Astrocyte (in vitro differentiated cells and primary cell): ENCODE data around the gene B4GALNT2. TPM values are rescaled to one million over a fixed set of nuclear protein-coding genes. Genes with fewer than 3 reads are reported as not detected.

Experiments used
- DNase-seq: peaks from one replicate; pipeline ENCODE4 v3.0.0-alpha.2; 2010; ENCODE audit warnings: low read depth
- FAIRE-seq: peaks from 2 replicates; lab custom pipeline; 2011; peaks lifted over from hg19 to GRCh38; lab: Jason Lieb, UNC
- H2AFZ ChIP-seq: 2 replicates; pipeline ENCODE4 v1.6.0; 2012; ENCODE audit warnings: low read depth, low read length, inconsistent platforms
- H3K27ac ChIP-seq: 2 replicates; pipeline ENCODE4 v1.5.1; 2011; ENCODE audit warnings: low read depth, low read length, inconsistent platforms
- H3K27me3 ChIP-seq: 2 replicates; pipeline ENCODE4 v1.6.0; 2011; ENCODE audit warnings: low read length, inconsistent platforms; ENCODE audit not compliant: insufficient read depth
- H3K36me3 ChIP-seq: 2 replicates; pipeline ENCODE4 v1.5.1; 2011; ENCODE audit warnings: low read length, inconsistent platforms; ENCODE audit not compliant: insufficient read depth
- H3K4me1 ChIP-seq: 2 replicates; pipeline ENCODE4 v1.5.1; 2011; ENCODE audit warnings: low read length, inconsistent platforms; ENCODE audit not compliant: insufficient read depth
- H3K4me2 ChIP-seq: 2 replicates; pipeline ENCODE4 v1.6.0; 2012; ENCODE audit warnings: low read length, inconsistent platforms
- H3K4me3 ChIP-seq: 2 replicates; pipeline ENCODE4 v1.5.1; 2011; ENCODE audit warnings: low read depth, mild to moderate bottlenecking, low read length, inconsistent platforms; ENCODE audit not compliant: insufficient read depth
- H3K79me2 ChIP-seq: 2 replicates; pipeline ENCODE4 v1.6.0; 2012; ENCODE audit warnings: mild to moderate bottlenecking, low read length, inconsistent platforms; ENCODE audit not compliant: insufficient read depth
- H3K9ac ChIP-seq: 2 replicates; pipeline ENCODE4 v1.6.0; 2012; ENCODE audit warnings: mild to moderate bottlenecking, low read length, inconsistent platforms
- H3K9me3 ChIP-seq: 2 replicates; pipeline ENCODE4 v1.5.1; 2012; ENCODE audit warnings: low read depth, mild to moderate bottlenecking, low read length, inconsistent platforms; ENCODE audit not compliant: insufficient read depth
- H4K20me1 ChIP-seq: 2 replicates; pipeline ENCODE4 v1.6.0; 2012; ENCODE audit warnings: low read length, inconsistent platforms; ENCODE audit not compliant: insufficient read depth
- H3K27ac Mint-ChIP-seq: one replicate; pipeline ENCODE4 v1.8.0; 2021; ENCODE audit warnings: mild to moderate bottlenecking, mixed read lengths; ENCODE audit not compliant: unreplicated experiment
- H3K27me3 Mint-ChIP-seq: one replicate; pipeline ENCODE4 v1.8.0; 2021; ENCODE audit warnings: low read depth, mixed read lengths; ENCODE audit not compliant: unreplicated experiment
- H3K36me3 Mint-ChIP-seq: one replicate; pipeline ENCODE4 v1.8.0; 2021; ENCODE audit warnings: low read depth, mixed read lengths; ENCODE audit not compliant: unreplicated experiment
- H3K4me1 Mint-ChIP-seq: one replicate; pipeline ENCODE4 v1.8.0; 2021; ENCODE audit warnings: low read depth, mixed read lengths; ENCODE audit not compliant: unreplicated experiment
- H3K4me3 Mint-ChIP-seq: one replicate; pipeline ENCODE4 v1.8.0; 2021; ENCODE audit warnings: mild to moderate bottlenecking, moderate library complexity, mixed read lengths; ENCODE audit not compliant: unreplicated experiment
- H3K9me3 Mint-ChIP-seq: one replicate; pipeline ENCODE4 v1.8.0; 2021; ENCODE audit warnings: mild to moderate bottlenecking, mixed read lengths; ENCODE audit not compliant: unreplicated experiment
- EZH2 ChIP-seq: IDR thresholded peaks from 2 replicates; pipeline ENCODE4 v1.6.1; 2012; ENCODE audit warnings: mild to moderate bottlenecking, low read length, inconsistent platforms; ENCODE audit not compliant: insufficient read depth
- total RNA-seq: library from RNA; stranded (reverse); gene quantifications from 2 replicates; pipeline ENCODE4 v1.2.1, GENCODE V29; 2021
- TF ChIP-seq, protein P1 (sequence below): IDR thresholded peaks from 2 replicates; pipeline ENCODE4 v1.5.1; 2011; ENCODE audit warnings: low read depth, mild to moderate bottlenecking, inconsistent platforms, low read length, moderate library complexity; ENCODE audit not compliant: insufficient read depth

The B4GALNT2 gene
- total RNA-seq, 1 donor from 2014 or later: not detected

DNA sequence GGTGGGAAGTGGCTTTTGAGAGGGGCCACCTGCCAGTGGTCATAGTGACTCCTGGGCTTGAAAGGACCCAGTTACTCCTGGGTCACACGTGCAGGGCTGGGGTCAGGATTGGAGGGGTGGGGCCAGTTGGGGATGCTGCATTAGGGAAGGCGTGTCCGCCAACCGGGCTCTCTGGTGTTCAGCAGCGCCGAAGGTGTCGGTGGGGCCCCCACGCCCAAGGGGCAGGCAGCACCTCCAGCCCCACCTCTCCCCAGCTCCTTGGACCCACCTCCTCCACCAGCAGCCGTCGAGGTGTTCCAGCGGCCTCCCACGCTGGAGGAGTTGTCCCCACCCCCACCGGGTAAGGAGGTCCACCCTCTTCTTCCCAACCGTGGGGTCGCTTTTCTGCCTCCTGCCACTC is 87.4 kb downstream of the B4GALNT2 start:
- peaks cover under 1% of the 10 kb centered on the region for H4K20me1 ChIP-seq
- no peak for FAIRE-seq
- H3K27ac ChIP-seq: no peak overlapping the region
- no peak overlapping the region for H3K4me2 ChIP-seq
- H3K79me2 ChIP-seq: no peaks in the 10 kb centered on the region
- Mint-ChIP-seq H3K9me3 (no peaks in the 10 kb centered on the region), H3K27ac (no peak overlapping the region), H3K4me1 (peaks cover 2% of the 10 kb centered on the region), H3K4me3 (no peak overlapping the region), H3K27me3 (peaks cover 49% of the 10 kb centered on the region), H3K36me3 (peaks cover 5% of the 10 kb centered on the region)
- H3K27me3 ChIP-seq: peaks cover 25% of the 10 kb centered on the region
- no peak overlapping the region for H3K4me3 ChIP-seq
- DNase-seq: no peak
- no peak overlapping the region for H3K9ac ChIP-seq
- H3K9me3 ChIP-seq: no peaks in the 10 kb centered on the region
- no peak overlapping the region for H2AFZ ChIP-seq
- H3K4me1 ChIP-seq: peaks cover 6% of the 10 kb centered on the region
- no peaks in the 10 kb centered on the region for H3K36me3 ChIP-seq
- TF ChIP-seq EZH2: no peak
- TF ChIP-seq, protein P1, sequence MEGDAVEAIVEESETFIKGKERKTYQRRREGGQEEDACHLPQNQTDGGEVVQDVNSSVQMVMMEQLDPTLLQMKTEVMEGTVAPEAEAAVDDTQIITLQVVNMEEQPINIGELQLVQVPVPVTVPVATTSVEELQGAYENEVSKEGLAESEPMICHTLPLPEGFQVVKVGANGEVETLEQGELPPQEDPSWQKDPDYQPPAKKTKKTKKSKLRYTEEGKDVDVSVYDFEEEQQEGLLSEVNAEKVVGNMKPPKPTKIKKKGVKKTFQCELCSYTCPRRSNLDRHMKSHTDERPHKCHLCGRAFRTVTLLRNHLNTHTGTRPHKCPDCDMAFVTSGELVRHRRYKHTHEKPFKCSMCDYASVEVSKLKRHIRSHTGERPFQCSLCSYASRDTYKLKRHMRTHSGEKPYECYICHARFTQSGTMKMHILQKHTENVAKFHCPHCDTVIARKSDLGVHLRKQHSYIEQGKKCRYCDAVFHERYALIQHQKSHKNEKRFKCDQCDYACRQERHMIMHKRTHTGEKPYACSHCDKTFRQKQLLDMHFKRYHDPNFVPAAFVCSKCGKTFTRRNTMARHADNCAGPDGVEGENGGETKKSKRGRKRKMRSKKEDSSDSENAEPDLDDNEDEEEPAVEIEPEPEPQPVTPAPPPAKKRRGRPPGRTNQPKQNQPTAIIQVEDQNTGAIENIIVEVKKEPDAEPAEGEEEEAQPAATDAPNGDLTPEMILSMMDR: no peak

- no peaks in the 10 kb centered on the region for H3K9me3 Mint-ChIP-seq
- peaks cover 60% of the 10 kb centered on the region for H3K27me3 Mint-ChIP-seq
- H3K36me3 Mint-ChIP-seq: peaks cover 5% of the 10 kb centered on the region
- H3K4me1 ChIP-seq: peaks cover 6% of the 10 kb centered on the region
- H3K27ac ChIP-seq: no peak overlapping the region
- no peak overlapping the region for H3K9ac ChIP-seq
- no peak overlapping the region for H2AFZ ChIP-seq
- TF ChIP-seq EZH2: no peak
- TF ChIP-seq, protein P1: no peak
- no peaks in the 10 kb centered on the region for H3K36me3 ChIP-seq
- H3K27ac Mint-ChIP-seq: no peak overlapping the region
- peak overlapping the region; percentile 72 for H3K4me2 ChIP-seq
- peaks cover 12% of the 10 kb centered on the region for H4K20me1 ChIP-seq
- H3K79me2 ChIP-seq: no peaks in the 10 kb centered on the region
- DNase-seq (no peak), FAIRE-seq (no peak)
- peaks cover 46% of the 10 kb centered on the region for H3K27me3 ChIP-seq
- no peaks in the 10 kb centered on the region for H3K9me3 ChIP-seq
- H3K4me3 ChIP-seq: no peak overlapping the region
- H3K4me1 Mint-ChIP-seq: peaks cover 2% of the 10 kb centered on the region
- no peak overlapping the region for H3K4me3 Mint-ChIP-seq
Observed at GRCh38 chr17:49223168-49223516, 90.6 kb downstream of the B4GALNT2 start.

GRCh38 chr17:49223517-49224197 is 91.1 kb downstream of the B4GALNT2 start:
- Mint-ChIP-seq H3K36me3 (peaks cover 5% of the 10 kb centered on the region), H3K27me3 (peaks cover 58% of the 10 kb centered on the region), H3K9me3 (no peaks in the 10 kb centered on the region), H3K4me1 (peaks cover 2% of the 10 kb centered on the region), H3K4me3 (no peak overlapping the region), H3K27ac (no peak overlapping the region)
- H2AFZ ChIP-seq: peak overlapping the region; percentile 66
- H3K9ac ChIP-seq: no peak overlapping the region
- H3K36me3 ChIP-seq: no peaks in the 10 kb centered on the region
- H4K20me1 ChIP-seq: peaks cover 12% of the 10 kb centered on the region
- no peaks in the 10 kb centered on the region for H3K79me2 ChIP-seq
- FAIRE-seq (no peak), DNase-seq (no peak)
- H3K27me3 ChIP-seq: peaks cover 46% of the 10 kb centered on the region
- peak overlapping the region; percentile 72 for H3K4me2 ChIP-seq
- H3K9me3 ChIP-seq: no peaks in the 10 kb centered on the region
- H3K4me3 ChIP-seq: no peak overlapping the region
- TF ChIP-seq, protein P1: peak; percentile 63
- peak; percentile 14 for TF ChIP-seq EZH2
- peaks cover 6% of the 10 kb centered on the region for H3K4me1 ChIP-seq
- no peak overlapping the region for H3K27ac ChIP-seq
